ENCODE data around the gene CABP7.

Gene CABP7

DNA sequence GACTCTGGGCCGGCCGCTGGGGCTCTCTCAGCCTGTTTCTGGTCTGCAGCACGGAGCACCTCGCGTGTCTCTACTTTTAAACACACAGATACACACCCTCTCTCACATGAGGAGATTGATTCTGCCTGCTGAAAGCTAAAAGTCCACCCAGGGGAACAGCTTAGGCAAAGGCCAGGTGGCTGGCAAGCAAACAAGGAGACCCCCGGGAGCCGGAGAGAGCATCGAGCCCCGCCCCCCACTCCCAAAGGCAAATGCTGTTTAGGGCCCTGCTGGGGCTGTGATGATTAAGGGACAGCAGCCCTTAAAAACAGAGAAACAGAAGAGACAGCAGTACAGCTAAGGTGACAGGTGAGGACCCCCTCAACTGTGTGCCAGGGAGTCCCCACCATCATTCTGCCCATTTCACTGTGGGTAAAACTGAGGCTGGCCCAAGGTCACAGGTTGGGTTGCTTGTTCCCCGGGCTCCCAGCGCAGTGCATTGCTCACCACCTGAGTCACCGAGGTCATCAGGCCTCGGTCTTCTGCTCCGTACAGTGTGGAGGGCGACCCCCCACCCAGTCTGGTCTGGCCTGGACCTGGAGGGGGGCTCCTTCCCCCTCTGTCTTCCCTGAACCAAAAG lies 6.8 kb downstream of the CABP7 start:
- H3K4me3 ChIP-seq (ENCODE audit: low read length), result no peak overlapping the region
- H3K4ac ChIP-seq (ENCODE audit: low read depth, low read length), result no peak overlapping the region
- H3K18ac ChIP-seq (ENCODE audit: low read length), result no peak overlapping the region
- no CpG with 5 or more reads among the region's 15 CpGs for WGBS (ENCODE audit: extremely low coverage, insufficient coverage, low lambda C conversion rate)
- no peak overlapping the region for H3K56ac ChIP-seq (ENCODE audit: low read length)
- no peak overlapping the region for H2BK15ac ChIP-seq (replicated peaks; ENCODE audit: low read depth)
- H4K5ac ChIP-seq (ENCODE audit: low read length), result no peak overlapping the region
- no peak overlapping the region for H2BK5ac ChIP-seq (ENCODE audit: low read length)
- no peak for DNase-seq
- no peak overlapping the region for H2BK120ac ChIP-seq (ENCODE audit: low read depth, low read length)
- H3K23ac ChIP-seq (ENCODE audit: low read length), result no peak overlapping the region
- no peaks in the 10 kb centered on the region for H3K36me3 ChIP-seq (ENCODE audit: control insufficient read depth, insufficient read depth, low read length)
- no peaks in the 10 kb centered on the region for H3K4me1 ChIP-seq (ENCODE audit: control insufficient read depth, low read depth, low read length)
- H3K79me1 ChIP-seq (ENCODE audit: low read length), result no peaks in the 10 kb centered on the region
- no peak overlapping the region for H2AK5ac ChIP-seq (ENCODE audit: low read length)
- H3K27ac ChIP-seq (ENCODE audit: low read depth, low read length), result no peak overlapping the region
- H3K9ac ChIP-seq (ENCODE audit: low read length), result no peak overlapping the region
- H3K4me2 ChIP-seq (ENCODE audit: low read length), result no peak overlapping the region
- H3K27me3 ChIP-seq (ENCODE audit: insufficient read depth, low read length, poor library complexity), result no peaks in the 10 kb centered on the region
- no peaks in the 10 kb centered on the region for H3K79me2 ChIP-seq (ENCODE audit: control insufficient read depth, insufficient read depth, low read length)
- no peak overlapping the region for H4K8ac ChIP-seq (ENCODE audit: low read depth, low read length)

DNA sequence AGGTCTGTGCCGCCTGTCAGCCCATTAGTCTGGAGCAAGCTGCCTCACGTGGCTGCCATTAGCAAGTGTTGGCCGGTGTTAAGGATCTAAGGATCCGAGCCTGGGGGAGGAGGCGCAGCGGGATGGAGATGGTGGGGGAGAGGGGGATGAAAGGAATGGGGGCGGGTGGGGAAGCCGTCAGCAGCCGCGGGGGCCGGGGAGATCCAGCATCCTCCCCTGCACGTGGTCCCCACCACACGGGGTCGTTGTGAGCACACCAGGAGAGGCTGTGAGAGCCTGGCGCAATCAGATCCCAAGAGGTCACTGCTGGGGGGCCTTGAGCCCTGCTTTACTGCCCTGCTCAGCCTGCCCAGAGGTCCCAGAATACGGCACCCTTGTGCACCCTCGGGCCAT lies 7.3 kb downstream of the CABP7 start:
- no peaks in the 10 kb centered on the region for H3K79me1 ChIP-seq (ENCODE audit: low read length)
- no peak overlapping the region for H4K5ac ChIP-seq (ENCODE audit: low read length)
- H3K23ac ChIP-seq (ENCODE audit: low read length), result no peak overlapping the region
- no peak overlapping the region for H2BK120ac ChIP-seq (ENCODE audit: low read depth, low read length)
- no peaks in the 10 kb centered on the region for H3K36me3 ChIP-seq (ENCODE audit: control insufficient read depth, insufficient read depth, low read length)
- H2AK5ac ChIP-seq (ENCODE audit: low read length), result no peak overlapping the region
- no peak overlapping the region for H3K18ac ChIP-seq (ENCODE audit: low read length)
- no CpG with 5 or more reads among the region's 17 CpGs for WGBS (ENCODE audit: extremely low coverage, insufficient coverage, low lambda C conversion rate)
- no peak overlapping the region for H3K27ac ChIP-seq (ENCODE audit: low read depth, low read length)
- no peaks in the 10 kb centered on the region for H3K79me2 ChIP-seq (ENCODE audit: control insufficient read depth, insufficient read depth, low read length)
- peak; percentile 84 for DNase-seq
- H3K4me1 ChIP-seq (ENCODE audit: control insufficient read depth, low read depth, low read length), result no peaks in the 10 kb centered on the region
- no peak overlapping the region for H3K4ac ChIP-seq (ENCODE audit: low read depth, low read length)
- H2BK5ac ChIP-seq (ENCODE audit: low read length), result no peak overlapping the region
- no peak overlapping the region for H3K4me3 ChIP-seq (ENCODE audit: low read length)
- H3K27me3 ChIP-seq (ENCODE audit: insufficient read depth, low read length, poor library complexity), result no peaks in the 10 kb centered on the region
- H2BK15ac ChIP-seq (replicated peaks; ENCODE audit: low read depth), result no peak overlapping the region
- H3K56ac ChIP-seq (ENCODE audit: low read length), result no peak overlapping the region
- no peak overlapping the region for H3K4me2 ChIP-seq (ENCODE audit: low read length)
- H3K9ac ChIP-seq (ENCODE audit: low read length), result no peak overlapping the region
- no peak overlapping the region for H4K8ac ChIP-seq (ENCODE audit: low read depth, low read length)

DNA sequence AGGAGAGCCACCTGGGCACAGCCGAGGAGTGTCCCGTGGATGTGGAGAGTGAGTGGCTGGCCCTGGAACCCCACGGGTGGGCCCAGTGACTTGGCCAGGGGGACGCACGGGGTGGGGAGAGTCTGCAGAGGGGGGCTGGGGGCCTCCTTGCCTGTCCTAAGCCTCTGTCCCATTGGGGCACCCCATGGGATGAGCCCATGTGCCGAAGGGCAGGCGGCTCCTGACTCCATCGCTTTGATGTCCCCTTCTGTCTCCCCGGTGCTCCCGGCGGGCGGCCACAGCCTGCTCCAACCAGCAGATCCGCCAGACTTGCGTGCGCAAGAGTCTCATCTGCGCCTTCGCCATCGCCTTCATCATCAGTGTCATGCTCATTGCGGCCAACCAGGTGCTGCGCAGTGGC lies 9.4 kb downstream of the CABP7 start:
- DNase-seq, result no peak
- no CpG with 5 or more reads among the region's 20 CpGs for WGBS (ENCODE audit: extremely low coverage, insufficient coverage, low lambda C conversion rate)

GRCh38 chr22:29731058-29731850 lies 11.5 kb downstream of the CABP7 start:
- Histone ChIP-seq H3K4ac (ENCODE audit: low read depth, low read length) (no peak overlapping the region), H2AK5ac (ENCODE audit: low read length) (no peak overlapping the region), H3K56ac (ENCODE audit: low read length) (no peak overlapping the region), H3K4me2 (ENCODE audit: low read length) (no peak overlapping the region), H2BK15ac (replicated peaks; ENCODE audit: low read depth) (no peak overlapping the region), H3K79me2 (ENCODE audit: control insufficient read depth, insufficient read depth, low read length) (no peaks in the 10 kb centered on the region), H3K79me1 (ENCODE audit: low read length) (no peaks in the 10 kb centered on the region), H3K4me1 (ENCODE audit: control insufficient read depth, low read depth, low read length) (no peaks in the 10 kb centered on the region), H3K9ac (ENCODE audit: low read length) (no peak overlapping the region), H3K27me3 (ENCODE audit: insufficient read depth, low read length, poor library complexity) (no peaks in the 10 kb centered on the region), H3K36me3 (ENCODE audit: control insufficient read depth, insufficient read depth, low read length) (no peaks in the 10 kb centered on the region), H4K5ac (ENCODE audit: low read length) (no peak overlapping the region), H3K27ac (ENCODE audit: low read depth, low read length) (no peak overlapping the region), H3K23ac (ENCODE audit: low read length) (no peak overlapping the region), H2BK5ac (ENCODE audit: low read length) (no peak overlapping the region), H3K4me3 (ENCODE audit: low read length) (no peak overlapping the region), H3K18ac (ENCODE audit: low read length) (no peak overlapping the region), H4K8ac (ENCODE audit: low read depth, low read length) (no peak overlapping the region), H2BK120ac (ENCODE audit: low read depth, low read length) (no peak overlapping the region)
- no CpG with 5 or more reads among the region's 18 CpGs for WGBS (ENCODE audit: extremely low coverage, insufficient coverage, low lambda C conversion rate)
- no peak for DNase-seq

More for the DNA sequence above, 9.4 kb downstream of the CABP7 start:
- Histone ChIP-seq H4K5ac (ENCODE audit: low read length) (no peak overlapping the region), H3K27ac (ENCODE audit: low read depth, low read length) (no peak overlapping the region), H3K4me2 (ENCODE audit: low read length) (no peak overlapping the region), H3K79me2 (ENCODE audit: control insufficient read depth, insufficient read depth, low read length) (no peaks in the 10 kb centered on the region), H2AK5ac (ENCODE audit: low read length) (no peak overlapping the region), H3K56ac (ENCODE audit: low read length) (no peak overlapping the region), H3K9ac (ENCODE audit: low read length) (no peak overlapping the region), H3K27me3 (ENCODE audit: insufficient read depth, low read length, poor library complexity) (no peaks in the 10 kb centered on the region), H3K79me1 (ENCODE audit: low read length) (no peaks in the 10 kb centered on the region), H3K36me3 (ENCODE audit: control insufficient read depth, insufficient read depth, low read length) (no peaks in the 10 kb centered on the region), H2BK5ac (ENCODE audit: low read length) (no peak overlapping the region), H2BK120ac (ENCODE audit: low read depth, low read length) (no peak overlapping the region), H3K18ac (ENCODE audit: low read length) (no peak overlapping the region), H3K4ac (ENCODE audit: low read depth, low read length) (no peak overlapping the region), H2BK15ac (replicated peaks; ENCODE audit: low read depth) (no peak overlapping the region), H4K8ac (ENCODE audit: low read depth, low read length) (no peak overlapping the region), H3K4me1 (ENCODE audit: control insufficient read depth, low read depth, low read length) (no peaks in the 10 kb centered on the region), H3K4me3 (ENCODE audit: low read length) (no peak overlapping the region), H3K23ac (ENCODE audit: low read length) (no peak overlapping the region)

DNA sequence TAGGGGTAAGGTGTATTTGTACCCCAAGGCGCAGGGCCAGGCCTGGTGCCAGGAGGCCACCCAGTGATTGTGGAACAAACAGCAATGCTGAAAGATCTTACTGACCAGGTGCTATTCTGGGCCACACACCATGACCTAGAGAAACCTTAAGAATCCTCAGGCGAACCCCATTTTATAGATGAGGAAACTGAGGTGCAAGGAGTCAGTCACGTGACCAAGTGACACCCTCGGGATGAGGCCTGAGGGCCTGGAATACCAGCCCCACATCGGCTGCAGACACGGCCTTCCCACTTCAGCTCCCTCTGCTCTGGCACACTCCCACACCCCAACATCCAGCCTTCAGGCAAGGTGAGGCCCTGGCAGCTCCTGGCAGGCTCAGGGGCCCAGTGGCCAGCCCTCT lies 13.1 kb downstream of the CABP7 start:
- no peak for DNase-seq
- no peak overlapping the region for H2BK5ac ChIP-seq (ENCODE audit: low read length)
- H3K4ac ChIP-seq (ENCODE audit: low read depth, low read length), result no peak overlapping the region
- H4K8ac ChIP-seq (ENCODE audit: low read depth, low read length), result no peak overlapping the region
- no peaks in the 10 kb centered on the region for H3K4me1 ChIP-seq (ENCODE audit: control insufficient read depth, low read depth, low read length)
- no peak overlapping the region for H2AK5ac ChIP-seq (ENCODE audit: low read length)
- H3K23ac ChIP-seq (ENCODE audit: low read length), result no peak overlapping the region
- H3K18ac ChIP-seq (ENCODE audit: low read length), result no peak overlapping the region
- H3K79me2 ChIP-seq (ENCODE audit: control insufficient read depth, insufficient read depth, low read length), result no peaks in the 10 kb centered on the region
- no peak overlapping the region for H3K9ac ChIP-seq (ENCODE audit: low read length)
- no peak overlapping the region for H3K4me3 ChIP-seq (ENCODE audit: low read length)
- no peak overlapping the region for H3K27ac ChIP-seq (ENCODE audit: low read depth, low read length)
- H2BK120ac ChIP-seq (ENCODE audit: low read depth, low read length), result no peak overlapping the region
- H3K27me3 ChIP-seq (ENCODE audit: insufficient read depth, low read length, poor library complexity), result no peaks in the 10 kb centered on the region
- H3K36me3 ChIP-seq (ENCODE audit: control insufficient read depth, insufficient read depth, low read length), result no peaks in the 10 kb centered on the region
- no peak overlapping the region for H3K4me2 ChIP-seq (ENCODE audit: low read length)
- WGBS (ENCODE audit: extremely low coverage, insufficient coverage, low lambda C conversion rate), result no CpG with 5 or more reads among the region's 6 CpGs
- H3K56ac ChIP-seq (ENCODE audit: low read length), result no peak overlapping the region
- no peak overlapping the region for H2BK15ac ChIP-seq (replicated peaks; ENCODE audit: low read depth)
- no peak overlapping the region for H4K5ac ChIP-seq (ENCODE audit: low read length)
- no peaks in the 10 kb centered on the region for H3K79me1 ChIP-seq (ENCODE audit: low read length)
